GM18517 (cell line): Measurements from ENCODE around the gene WBP4.
"Not testable (repeated sequence)": the region's sequence is repeated elsewhere in the genome, so short reads cannot be mapped to it uniquely, and the experiment has no call there.

Experiments
- ATAC-seq: cut with Tn5 transposase; IDR thresholded peaks from one replicate; pipeline ENCODE4 v1.9.1; 2021; ENCODE audit warnings: mild to moderate bottlenecking, moderate library complexity; ENCODE audit not compliant: unreplicated experiment

Gene WBP4

DNA sequence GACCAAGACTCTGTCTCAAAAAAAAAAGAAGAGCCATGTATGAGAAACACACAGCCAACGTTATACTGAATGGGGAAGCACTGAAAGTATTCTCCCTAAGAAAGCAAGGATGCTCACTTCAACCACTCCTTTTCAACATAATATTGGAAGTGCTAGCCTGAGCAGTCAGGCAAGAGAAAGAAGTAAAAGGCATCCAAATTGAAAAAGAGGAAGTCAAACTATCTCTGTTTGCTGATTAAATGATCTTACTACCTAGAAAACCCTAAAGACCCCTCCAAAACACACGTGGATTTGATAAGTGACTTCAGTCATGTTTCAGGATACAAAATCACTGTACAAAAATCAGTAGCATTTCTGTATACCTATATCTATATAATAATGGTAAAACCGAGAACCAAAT, 16.2 kb downstream of the WBP4 start:
- ATAC-seq: no peak

DNA sequence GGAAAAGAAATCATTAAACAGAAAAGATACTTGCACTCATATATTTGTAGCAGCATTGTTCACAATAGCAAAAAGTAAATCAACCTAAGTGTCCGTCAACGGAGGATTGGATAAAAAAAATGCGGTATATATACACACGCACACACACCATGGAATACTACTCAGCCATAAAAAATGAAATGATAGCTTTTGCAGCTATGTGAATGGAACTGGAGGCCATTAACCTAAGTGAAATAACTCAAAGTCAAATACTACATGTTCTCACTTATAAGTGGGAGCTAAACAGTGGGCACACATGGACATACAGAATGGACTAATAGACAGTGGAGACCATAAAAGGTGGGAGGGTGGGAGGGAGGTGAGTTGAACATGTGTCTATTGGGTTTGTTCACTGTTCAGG, 18.4 kb downstream of the WBP4 start:
- no peak for ATAC-seq

DNA sequence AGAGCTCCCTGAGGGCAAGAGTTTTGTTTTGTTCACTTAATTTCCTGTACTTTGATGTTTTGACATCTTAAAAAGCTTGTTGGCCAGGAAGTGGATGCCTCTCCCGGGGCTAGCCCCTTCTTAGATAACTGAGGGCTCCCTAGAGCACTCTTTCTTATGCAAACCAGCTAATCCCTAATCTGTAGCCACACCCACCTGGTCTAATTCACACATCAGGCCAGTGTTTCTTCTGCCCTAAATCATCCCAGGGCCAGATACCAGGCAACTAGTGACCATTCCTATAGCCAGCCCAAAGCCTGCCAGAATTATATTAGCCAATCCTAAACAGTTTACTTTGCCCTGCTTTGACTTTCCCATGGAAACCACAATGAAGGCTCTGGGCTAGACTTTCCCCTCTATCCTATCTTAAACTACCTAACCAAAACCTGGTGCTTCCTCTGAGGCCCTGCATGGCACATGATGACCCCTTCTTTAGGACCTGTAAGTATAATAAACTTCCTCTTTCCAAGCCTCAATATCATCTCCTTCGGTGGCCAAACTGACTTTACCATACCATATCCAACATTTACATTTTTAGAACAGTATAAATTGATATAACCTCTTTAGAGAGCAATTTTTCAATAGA, 24.8 kb downstream of the WBP4 start:
- no peak for ATAC-seq

DNA sequence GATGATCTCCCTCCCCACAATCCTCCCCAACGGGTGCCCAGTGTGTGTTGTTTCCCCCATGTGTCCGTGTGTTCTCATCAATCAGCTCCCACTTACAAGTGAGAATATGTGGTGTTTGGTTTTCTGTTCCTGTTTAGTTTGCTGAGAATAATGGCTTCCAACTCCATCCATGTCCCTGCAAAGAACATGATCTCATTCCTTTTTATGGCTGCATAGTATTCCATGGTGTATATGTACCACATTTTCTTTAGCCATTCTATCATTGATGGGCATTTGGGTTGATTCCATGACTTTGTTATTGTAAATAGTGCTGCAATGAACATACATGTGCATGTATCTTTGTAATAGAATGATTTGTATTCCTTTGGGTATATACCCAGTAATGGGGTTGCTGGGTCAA, 34.4 kb downstream of the WBP4 start:
- not testable (repeated sequence) for ATAC-seq

DNA sequence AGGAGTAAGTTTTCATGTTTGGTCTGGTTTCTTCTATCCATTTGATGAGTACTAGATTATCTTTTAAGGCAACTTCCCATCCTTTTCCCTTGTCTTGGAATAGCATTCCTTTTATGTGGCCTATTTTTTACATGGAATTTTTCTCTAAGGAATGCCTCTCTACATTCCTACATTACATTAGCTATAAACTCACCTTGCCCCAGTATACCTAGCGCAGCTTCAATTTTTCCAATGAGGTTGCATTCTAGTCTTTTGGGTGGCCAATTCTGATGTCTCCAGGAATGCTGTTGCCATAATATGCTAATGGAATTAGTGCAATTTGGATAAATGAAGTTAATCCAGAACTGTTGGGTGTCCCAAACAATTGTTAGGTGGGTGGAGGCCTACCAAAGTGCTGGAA, 37.5 kb downstream of the WBP4 start:
- no peak for ATAC-seq

DNA sequence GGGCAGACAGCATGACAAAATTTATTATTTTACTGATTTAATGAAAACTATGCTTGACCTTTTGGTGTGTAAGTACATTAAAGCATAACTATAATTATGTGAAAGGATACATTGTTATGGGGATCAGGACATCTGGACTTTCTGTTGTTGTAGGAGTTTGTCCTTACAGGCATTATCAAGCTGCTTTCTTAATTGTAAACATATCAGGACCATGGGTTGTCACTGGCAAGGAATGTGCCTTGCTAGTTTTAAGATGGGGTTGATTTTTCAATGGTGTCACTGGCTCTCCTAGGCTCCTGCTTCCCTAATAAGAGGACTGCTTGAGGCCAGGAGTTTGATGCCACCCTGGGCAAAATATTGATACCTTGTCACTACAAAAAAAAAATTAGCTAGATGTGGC, 38.7 kb downstream of the WBP4 start:
- no peak for ATAC-seq

- ATAC-seq: no peak
Observed at GRCh38 chr13:41107104-41107571, 45.8 kb downstream of the WBP4 start.

- ATAC-seq: no peak
Observed at GRCh38 chr13:41107584-41108014, 46.3 kb downstream of the WBP4 start.

DNA sequence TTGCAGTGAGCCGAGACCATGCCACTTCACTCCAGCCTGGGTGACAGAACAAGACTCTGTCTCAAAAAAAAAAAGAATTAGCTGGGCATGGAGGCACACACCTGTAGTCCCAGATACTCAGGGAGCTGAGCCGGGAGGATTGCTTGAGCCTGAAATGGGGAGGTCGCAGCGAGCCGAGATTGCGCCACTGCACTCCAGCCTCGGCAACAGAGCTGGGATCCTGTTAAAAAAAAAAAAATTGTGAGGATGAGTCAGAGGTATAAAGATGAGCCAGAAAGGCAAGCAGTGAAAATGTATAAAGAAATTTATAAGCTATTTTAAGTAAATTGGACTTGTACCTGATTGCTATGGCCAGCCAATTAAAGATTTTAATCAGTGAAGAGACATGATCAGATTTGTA, 50.1 kb downstream of the WBP4 start:
- no peak for ATAC-seq

DNA sequence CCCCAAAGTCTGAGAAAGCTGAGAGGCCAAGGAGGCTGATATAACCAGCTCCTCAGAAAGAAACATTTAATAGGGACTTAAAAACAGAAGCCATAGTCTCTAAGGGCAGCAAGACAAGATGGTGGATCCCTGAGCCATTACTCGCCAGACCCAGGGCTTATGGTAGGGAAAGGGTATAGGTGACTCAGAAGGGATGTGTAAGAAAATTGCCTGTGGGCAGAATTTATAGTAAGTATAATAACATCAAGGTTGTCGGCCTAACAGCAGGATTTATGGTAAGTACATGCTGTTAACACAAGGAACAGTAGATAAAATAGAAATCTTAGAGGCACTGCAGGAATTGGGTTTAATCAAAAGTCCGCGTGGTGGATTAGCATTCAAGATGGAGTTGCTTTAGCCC, 56.6 kb downstream of the WBP4 start:
- no peak for ATAC-seq

DNA sequence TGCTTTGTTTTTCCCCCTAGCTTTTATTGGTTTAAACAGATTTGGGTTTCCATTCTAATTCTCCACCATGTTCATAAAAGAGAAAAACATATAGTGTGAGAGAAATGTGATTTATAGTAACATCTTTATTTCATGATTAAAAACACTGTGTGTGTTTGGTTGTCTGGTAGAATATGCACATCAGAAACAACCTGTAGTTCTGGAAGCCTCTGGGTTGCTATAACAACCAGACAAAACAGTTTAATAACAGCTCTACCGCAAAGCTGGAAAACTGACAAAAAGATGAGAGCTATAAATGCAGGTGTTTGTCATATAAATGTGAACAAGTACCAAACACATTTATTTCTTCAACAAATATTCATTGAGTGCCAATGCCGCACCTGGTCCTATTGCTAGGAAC, 61.5 kb downstream of the WBP4 start:
- no peak for ATAC-seq

DNA sequence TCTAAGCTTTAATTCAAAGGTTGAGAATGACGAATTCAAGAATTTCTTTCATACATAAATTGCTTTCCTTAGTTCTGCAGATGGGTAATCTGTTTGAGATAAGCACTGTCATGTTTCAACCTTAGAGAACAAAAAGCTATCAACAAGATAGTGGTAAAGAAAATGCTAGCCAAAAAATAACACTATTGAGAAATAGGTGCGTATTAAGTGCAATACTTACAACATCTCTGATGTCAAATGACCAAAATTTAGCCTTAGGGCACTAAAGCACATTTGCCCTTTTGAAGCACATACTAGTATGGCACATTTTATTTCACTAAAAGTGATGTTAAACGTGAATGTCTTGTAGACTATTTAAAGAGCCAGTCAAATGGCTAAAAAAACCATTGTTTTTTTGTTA, 66.4 kb downstream of the WBP4 start:
- ATAC-seq: no peak

DNA sequence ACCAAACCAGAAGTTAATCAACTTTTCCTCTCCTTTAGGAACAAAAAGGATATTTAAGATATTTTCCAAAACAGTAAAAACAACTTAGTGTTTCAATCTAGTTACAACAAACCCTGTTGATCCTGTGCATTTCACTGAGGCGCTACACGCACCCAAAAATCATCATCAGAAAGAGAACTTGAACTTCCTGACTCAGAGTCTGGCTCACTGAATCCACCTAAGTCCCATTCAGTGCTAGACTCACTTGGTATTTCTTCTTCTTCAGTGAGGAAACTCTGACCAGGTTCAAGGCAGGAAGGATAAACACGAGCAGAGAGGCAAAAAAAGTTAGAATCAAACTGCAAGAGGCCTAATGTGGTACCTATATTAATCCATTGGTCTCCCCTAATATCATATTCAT, 69.0 kb downstream of the WBP4 start:
- ATAC-seq: no peak

DNA sequence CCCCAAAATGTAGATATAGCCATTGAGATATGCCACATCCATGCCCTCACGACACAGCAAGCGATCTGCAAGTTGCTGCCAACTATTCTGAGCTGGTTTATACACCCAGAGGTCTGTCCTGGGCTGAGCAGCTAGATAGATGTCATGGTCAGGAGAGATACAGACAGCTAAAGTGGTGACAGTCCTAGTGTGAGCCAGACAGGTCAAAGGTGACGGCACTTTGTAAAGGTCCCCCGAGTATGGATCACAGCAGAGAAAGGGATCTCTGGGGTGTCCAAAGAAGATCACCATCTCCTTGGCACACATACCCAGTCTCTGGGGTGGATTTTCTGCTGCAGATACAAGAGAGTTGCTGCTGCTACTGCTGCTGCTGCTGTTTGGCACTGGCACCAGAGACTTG, 69.9 kb downstream of the WBP4 start:
- not testable (repeated sequence) for ATAC-seq

DNA sequence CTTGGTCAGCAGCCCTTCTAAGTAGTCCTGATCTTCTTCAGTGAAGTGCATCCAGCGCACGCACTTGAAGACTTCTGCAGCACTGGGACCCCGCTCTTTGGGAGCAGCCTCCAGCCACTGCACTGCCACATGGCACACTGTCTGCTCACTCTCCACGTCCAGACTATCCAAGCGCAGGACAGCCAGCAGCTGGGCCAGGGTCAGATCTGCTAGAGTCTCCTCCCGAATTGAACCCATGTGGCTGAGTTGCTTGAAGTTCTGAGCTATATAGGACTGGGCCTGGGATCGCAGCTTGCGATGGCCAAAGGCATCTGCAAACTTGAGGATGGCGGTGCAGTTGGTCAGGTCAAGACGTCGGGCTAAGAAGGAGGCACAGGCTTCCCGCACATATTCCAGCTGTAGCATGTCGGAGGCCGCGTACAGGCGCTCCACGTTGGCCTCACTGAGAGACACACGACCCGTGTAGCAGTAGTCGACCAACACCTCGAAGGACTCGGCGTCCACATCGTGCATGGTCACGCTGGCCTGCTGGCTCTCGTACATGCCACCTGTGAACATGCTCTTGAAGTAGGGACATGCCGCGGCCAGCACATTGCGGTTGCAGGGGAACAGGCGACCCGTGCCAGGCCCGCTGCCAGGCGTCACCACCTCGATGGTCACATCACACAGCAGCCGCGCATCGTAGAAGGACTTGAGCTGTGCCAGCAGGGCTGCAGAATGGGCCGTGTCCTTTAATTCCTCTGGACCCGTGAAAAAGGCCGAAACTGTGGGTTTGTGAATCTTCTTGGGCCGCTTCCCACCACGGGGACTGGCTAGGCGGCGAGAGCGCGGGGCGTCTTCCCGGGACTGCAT, 70.6 kb downstream of the WBP4 start:
- ATAC-seq: peak; percentile 5

DNA sequence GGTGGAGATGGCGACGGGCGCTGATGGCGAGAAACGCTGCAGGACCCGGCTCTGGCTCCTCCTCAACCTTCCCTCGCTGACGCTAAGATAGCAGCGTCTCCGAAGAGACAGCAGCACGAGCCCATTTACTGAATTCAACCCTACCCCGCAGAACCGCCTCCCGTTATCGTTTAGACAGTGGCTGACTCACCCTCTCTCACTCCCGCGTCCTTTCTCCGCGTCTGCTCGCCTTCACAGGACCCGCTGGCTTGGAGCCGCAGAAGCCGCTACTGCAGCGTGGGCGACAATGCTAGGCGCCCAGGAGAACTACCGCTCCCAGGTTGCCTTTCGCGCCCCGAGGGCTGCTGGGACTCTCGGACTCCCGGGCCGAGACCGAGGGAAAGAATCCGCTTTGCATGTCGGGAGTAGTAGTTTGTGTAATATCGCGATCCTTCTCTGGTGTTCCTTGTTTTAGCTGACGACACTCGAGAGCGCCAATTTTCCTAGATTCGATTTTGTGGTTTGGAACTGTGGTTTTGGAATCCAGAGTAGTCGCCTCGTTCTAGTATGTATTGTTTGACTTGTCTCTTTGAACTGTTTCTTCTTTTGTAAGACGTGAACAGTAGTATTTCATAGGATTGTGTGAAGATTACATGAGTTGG, 71.3 kb downstream of the WBP4 start, which contains the start of gene KBTBD6:
Gene KBTBD6 (minus strand): TSS at position 291 of the 641 bp plus-strand sequence. CDS start 291 bp downstream, outside the sequence.
- peak; percentile 97 for ATAC-seq
